KMS-11 (cell line): Measurements from ENCODE around the gene ZBED5.
"Not testable (repeated sequence)": the region's sequence is repeated elsewhere in the genome, so short reads cannot be mapped to it uniquely, and the experiment has no call there.

Experiments
- H2AFZ ChIP-seq: fragments of 200-600 bp; sonication (generic); 2 replicates; pipeline ENCODE4 v1.6.1; 2016; ENCODE audit warnings: antibody characterized with exemption, mixed run types, low read depth
- H3K27ac ChIP-seq: fragments of 200-600 bp; sonication (generic); 2 replicates; pipeline ENCODE4 v1.6.1; 2016; ENCODE audit warnings: mild to moderate bottlenecking, mixed run types
- H3K27me3 ChIP-seq: fragments of 200-600 bp; sonication (generic); 2 replicates; pipeline ENCODE4 v1.6.1; 2017; ENCODE audit warnings: mild to moderate bottlenecking, low read depth, mixed run types, moderate library complexity; ENCODE audit not compliant: insufficient read depth
- H3K36me3 ChIP-seq: fragments of 200-600 bp; sonication (generic); 2 replicates; pipeline ENCODE4 v1.6.1; 2017; ENCODE audit warnings: mild to moderate bottlenecking, mixed run types; ENCODE audit not compliant: insufficient read depth
- H3K4me1 ChIP-seq: fragments of 200-600 bp; sonication (generic); 2 replicates; pipeline ENCODE4 v1.6.1; 2016; ENCODE audit warnings: mild to moderate bottlenecking, low read depth, mixed run types; ENCODE audit not compliant: poor library complexity, severe bottlenecking
- H3K4me2 ChIP-seq: fragments of 200-600 bp; sonication (generic); 2 replicates; pipeline ENCODE4 v1.7.0; 2016; ENCODE audit warnings: mild to moderate bottlenecking, mixed run types
- H3K4me3 ChIP-seq: fragments of 200-600 bp; sonication (generic); IDR thresholded peaks from 2 replicates; pipeline ENCODE4 v1.6.1; 2017; ENCODE audit warnings: low read depth, low read length, mixed read lengths; ENCODE audit not compliant: insufficient read depth
- H3K79me2 ChIP-seq: fragments of 200-600 bp; sonication (generic); 2 replicates; pipeline ENCODE4 v1.6.1; 2016; ENCODE audit warnings: low read depth, mixed run types; ENCODE audit not compliant: insufficient read depth
- H3K9ac ChIP-seq: fragments of 200-600 bp; sonication (generic); 2 replicates; pipeline ENCODE4 v1.6.1; 2016; ENCODE audit warnings: mild to moderate bottlenecking, mixed run types
- H4K20me1 ChIP-seq: fragments of 200-600 bp; sonication (generic); 2 replicates; pipeline ENCODE4 v1.6.1; 2016; ENCODE audit warnings: mild to moderate bottlenecking, mixed run types; ENCODE audit not compliant: insufficient read depth
- TF ChIP-seq, protein P1 (sequence below): fragments of 200-600 bp; sonication (generic); conservative IDR thresholded peaks from 2 replicates; pipeline ENCODE4 v1.6.1; 2017; ENCODE audit warnings: low read depth, mild to moderate bottlenecking, antibody characterized with exemption, low read length, moderate library complexity, mixed read lengths

Gene ZBED5

DNA sequence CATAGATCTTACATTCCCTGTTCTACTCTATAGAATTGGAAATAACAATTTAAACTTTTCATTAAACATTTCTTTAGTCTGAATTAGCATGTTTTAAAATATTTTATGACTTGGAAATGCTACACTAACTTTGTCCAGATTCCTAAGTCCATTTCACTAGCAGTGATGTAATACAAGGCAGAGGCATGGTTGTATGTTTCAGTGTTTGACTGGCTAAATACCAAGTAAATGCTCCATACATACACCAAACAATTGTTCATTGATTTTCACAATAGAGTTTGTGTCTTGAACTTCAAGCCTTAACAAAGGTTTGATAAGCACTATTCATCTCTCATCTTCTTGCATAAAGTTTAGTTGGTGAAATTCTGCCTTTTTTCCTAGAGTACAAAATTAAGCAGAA lies 13.5 kb downstream of the ZBED5 start:
- no peaks in the 10 kb centered on the region for H3K27me3 ChIP-seq
- H3K27ac ChIP-seq, result no peak overlapping the region
- TF ChIP-seq, protein P1, sequence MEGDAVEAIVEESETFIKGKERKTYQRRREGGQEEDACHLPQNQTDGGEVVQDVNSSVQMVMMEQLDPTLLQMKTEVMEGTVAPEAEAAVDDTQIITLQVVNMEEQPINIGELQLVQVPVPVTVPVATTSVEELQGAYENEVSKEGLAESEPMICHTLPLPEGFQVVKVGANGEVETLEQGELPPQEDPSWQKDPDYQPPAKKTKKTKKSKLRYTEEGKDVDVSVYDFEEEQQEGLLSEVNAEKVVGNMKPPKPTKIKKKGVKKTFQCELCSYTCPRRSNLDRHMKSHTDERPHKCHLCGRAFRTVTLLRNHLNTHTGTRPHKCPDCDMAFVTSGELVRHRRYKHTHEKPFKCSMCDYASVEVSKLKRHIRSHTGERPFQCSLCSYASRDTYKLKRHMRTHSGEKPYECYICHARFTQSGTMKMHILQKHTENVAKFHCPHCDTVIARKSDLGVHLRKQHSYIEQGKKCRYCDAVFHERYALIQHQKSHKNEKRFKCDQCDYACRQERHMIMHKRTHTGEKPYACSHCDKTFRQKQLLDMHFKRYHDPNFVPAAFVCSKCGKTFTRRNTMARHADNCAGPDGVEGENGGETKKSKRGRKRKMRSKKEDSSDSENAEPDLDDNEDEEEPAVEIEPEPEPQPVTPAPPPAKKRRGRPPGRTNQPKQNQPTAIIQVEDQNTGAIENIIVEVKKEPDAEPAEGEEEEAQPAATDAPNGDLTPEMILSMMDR, result no peak
- no peaks in the 10 kb centered on the region for H3K79me2 ChIP-seq
- H3K4me1 ChIP-seq, result no peaks in the 10 kb centered on the region
- H3K4me2 ChIP-seq, result no peak overlapping the region
- H3K36me3 ChIP-seq, result no peaks in the 10 kb centered on the region
- no peak overlapping the region for H2AFZ ChIP-seq
- no peaks in the 10 kb centered on the region for H4K20me1 ChIP-seq
- no peak overlapping the region for H3K4me3 ChIP-seq
- no peak overlapping the region for H3K9ac ChIP-seq

DNA sequence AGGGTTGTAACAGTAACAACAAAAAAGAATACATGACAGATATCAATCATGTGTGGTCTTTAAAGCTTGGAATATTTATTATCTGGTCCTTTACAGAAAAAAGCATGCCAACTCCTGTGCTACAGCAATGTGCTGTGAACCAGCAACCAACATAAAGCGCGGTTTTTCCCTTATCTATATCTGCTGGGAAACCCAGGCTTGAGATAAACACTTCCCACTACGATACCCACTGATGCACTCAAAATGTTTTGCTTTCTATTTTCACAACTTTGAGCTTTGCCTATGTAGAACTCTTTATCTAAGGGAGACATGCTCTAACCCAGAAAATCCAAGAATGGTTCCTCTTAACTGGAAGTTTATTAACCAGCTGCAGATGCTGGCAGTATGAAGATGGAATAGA lies 19.0 kb downstream of the ZBED5 start:
- Histone ChIP-seq H3K9ac (no peak overlapping the region), H3K4me2 (no peak overlapping the region), H3K27me3 (no peaks in the 10 kb centered on the region), H3K27ac (no peak overlapping the region), H2AFZ (no peak overlapping the region), H4K20me1 (no peaks in the 10 kb centered on the region), H3K36me3 (no peaks in the 10 kb centered on the region), H3K4me3 (no peak overlapping the region), H3K79me2 (no peaks in the 10 kb centered on the region), H3K4me1 (no peaks in the 10 kb centered on the region)
- TF ChIP-seq, protein P1, result no peak

DNA sequence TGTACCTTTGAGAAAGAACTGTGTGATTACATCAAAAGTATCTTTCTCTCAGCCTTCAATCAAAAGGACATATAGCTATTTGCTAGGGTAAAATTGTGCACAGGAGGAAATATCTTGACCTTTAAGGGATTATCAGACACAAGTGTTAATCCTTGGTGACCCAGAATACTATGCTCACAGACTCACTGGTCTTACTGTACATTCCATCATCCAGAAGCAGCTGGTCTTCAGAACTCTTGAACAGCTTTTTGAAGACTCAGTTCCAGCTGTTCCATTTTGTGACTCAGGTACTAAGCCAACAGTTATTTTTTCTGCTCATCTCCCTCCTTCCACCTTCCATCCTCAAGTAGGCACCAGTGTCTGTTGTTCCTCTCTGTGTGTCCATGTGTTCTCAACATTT lies 19.8 kb downstream of the ZBED5 start:
- no peaks in the 10 kb centered on the region for H4K20me1 ChIP-seq
- no peaks in the 10 kb centered on the region for H3K36me3 ChIP-seq
- H3K79me2 ChIP-seq, result no peaks in the 10 kb centered on the region
- TF ChIP-seq, protein P1, result no peak
- H3K27ac ChIP-seq, result no peak overlapping the region
- H3K4me3 ChIP-seq, result no peak overlapping the region
- no peaks in the 10 kb centered on the region for H3K27me3 ChIP-seq
- no peak overlapping the region for H2AFZ ChIP-seq
- H3K9ac ChIP-seq, result no peak overlapping the region
- no peaks in the 10 kb centered on the region for H3K4me1 ChIP-seq
- H3K4me2 ChIP-seq, result no peak overlapping the region

DNA sequence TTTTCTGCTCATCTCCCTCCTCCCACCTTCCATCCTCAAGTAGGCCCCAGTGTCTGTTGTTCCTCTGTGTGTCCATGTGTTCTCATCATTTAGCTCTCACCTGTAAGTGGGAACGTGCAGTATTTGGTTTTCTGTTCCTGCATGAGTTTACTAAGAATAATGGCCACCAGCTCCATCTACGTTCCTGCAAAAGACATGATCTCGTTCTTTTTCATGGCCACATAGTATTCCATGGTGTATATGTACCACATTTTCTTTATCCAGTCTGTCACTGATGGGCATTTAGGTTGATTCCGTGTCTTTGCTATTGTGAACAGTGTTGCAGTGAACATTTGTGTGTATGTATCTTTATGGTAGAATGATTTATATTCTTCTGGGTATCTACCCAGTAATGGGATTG lies 21.0 kb downstream of the ZBED5 start:
- not testable (repeated sequence) for H3K36me3 ChIP-seq, H3K4me1 ChIP-seq, H3K4me2 ChIP-seq, H3K27me3 ChIP-seq, H3K27ac ChIP-seq, H3K4me3 ChIP-seq, H4K20me1 ChIP-seq, H3K79me2 ChIP-seq, H2AFZ ChIP-seq, H3K9ac ChIP-seq

DNA sequence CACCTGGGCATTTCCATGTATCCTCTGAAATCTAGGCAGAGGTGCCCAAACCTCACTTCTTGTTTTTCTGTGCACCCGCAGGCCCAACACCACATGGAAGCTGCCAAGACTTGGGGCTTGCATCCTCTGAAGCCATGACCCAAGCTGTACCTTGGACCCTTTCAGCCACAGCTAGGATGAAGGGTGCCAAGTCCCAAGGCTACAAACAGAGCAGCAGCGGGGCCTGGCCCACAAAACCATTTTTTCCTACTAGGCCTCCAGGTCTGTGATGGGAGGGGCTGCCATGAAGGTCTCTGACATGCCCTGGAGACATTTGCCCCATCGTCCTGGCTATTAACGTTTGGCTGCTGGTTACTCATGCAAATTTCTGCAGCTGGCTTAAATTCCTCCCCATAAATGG lies 28.7 kb downstream of the ZBED5 start:
- H3K36me3 ChIP-seq, result no peaks in the 10 kb centered on the region
- H3K79me2 ChIP-seq, result no peaks in the 10 kb centered on the region
- no peak overlapping the region for H3K27ac ChIP-seq
- no peaks in the 10 kb centered on the region for H4K20me1 ChIP-seq
- no peak overlapping the region for H3K9ac ChIP-seq
- H3K4me3 ChIP-seq, result no peak overlapping the region
- no peaks in the 10 kb centered on the region for H3K27me3 ChIP-seq
- no peak overlapping the region for H3K4me2 ChIP-seq
- H2AFZ ChIP-seq, result no peak overlapping the region
- TF ChIP-seq, protein P1, result no peak
- no peaks in the 10 kb centered on the region for H3K4me1 ChIP-seq
